ENCODE measurements around the gene MACROD2.

DNA sequence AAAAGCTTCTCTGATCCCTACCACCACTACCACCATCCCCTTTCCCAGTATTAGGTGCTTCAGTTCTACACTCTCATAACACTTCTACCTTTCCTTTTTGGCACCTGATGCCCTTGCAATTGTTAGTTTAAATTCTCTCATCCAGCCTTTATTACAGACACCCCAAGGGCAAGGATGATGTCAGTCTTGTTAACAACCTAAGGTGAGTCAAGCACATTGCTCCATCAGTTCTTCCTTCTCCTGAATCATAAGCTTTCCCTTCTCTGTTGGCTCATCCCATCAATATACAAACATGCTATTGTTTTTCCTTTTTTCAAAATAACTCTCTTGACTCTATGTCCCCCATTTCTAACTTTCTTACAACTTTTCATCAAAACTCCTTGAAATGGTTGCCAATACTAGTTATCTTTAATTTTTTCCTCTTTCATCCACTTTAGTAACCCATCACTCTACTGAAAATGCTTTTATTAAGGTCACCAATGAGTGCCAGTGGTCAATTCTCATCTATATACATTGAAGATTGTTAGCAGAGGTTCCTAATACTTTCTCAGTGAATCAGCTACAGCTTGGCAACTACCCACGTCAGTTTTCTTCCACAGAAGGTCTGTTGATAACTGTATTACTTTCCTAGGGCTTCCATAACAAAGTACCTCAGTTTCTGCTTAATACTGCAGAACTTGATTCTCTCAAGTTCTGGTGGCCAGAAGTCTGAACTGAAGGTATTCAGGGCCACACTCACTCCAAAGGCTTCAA is 439.2 kb downstream of the MACROD2 start:
- TF ChIP-seq POLR2A (IDR thresholded peaks at IDR 0.05), result no peak
- TF ChIP-seq, protein P1, sequence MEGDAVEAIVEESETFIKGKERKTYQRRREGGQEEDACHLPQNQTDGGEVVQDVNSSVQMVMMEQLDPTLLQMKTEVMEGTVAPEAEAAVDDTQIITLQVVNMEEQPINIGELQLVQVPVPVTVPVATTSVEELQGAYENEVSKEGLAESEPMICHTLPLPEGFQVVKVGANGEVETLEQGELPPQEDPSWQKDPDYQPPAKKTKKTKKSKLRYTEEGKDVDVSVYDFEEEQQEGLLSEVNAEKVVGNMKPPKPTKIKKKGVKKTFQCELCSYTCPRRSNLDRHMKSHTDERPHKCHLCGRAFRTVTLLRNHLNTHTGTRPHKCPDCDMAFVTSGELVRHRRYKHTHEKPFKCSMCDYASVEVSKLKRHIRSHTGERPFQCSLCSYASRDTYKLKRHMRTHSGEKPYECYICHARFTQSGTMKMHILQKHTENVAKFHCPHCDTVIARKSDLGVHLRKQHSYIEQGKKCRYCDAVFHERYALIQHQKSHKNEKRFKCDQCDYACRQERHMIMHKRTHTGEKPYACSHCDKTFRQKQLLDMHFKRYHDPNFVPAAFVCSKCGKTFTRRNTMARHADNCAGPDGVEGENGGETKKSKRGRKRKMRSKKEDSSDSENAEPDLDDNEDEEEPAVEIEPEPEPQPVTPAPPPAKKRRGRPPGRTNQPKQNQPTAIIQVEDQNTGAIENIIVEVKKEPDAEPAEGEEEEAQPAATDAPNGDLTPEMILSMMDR (IDR thresholded peaks at IDR 0.05), result no peak
